ENCODE data around the gene DMKN.

The DMKN gene

DNA sequence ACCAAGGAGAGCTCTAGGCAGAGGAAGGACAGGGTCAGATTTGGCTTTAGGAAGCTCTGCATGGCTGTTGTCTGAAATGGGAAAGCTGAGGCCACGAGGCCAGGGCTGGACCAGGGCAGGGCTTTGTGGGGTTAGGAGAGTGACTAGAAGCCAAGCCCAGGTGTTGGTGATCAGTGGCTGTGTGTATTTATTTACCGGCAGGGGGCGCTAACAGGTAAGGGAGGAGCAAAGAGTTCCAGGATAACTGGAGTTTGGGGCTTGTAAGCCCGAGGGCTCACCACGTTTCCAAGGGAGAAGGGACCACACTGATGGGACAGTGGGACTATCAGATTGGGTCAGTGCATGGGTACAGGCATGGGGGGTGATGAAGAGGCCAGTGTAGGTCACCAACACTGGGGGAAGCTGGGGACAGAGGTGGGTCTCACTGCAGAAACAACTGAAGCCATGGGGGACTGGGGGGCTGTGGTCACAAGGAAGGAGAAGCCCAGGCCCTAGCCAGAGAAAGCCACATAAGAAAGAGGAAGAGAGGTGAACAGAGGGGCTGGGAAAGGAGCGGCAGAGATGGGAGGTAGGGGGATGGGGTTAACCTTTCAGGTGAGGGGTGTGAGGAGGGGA lies 35.8 kb upstream of the DMKN start:
- peak; percentile 79 for DNase-seq (ENCODE audit: low read depth)

GRCh38 chr19:35546532-35546931 lies 33.1 kb upstream of the DMKN start:
- DNase-seq (ENCODE audit: low read depth), result no peak

DNA sequence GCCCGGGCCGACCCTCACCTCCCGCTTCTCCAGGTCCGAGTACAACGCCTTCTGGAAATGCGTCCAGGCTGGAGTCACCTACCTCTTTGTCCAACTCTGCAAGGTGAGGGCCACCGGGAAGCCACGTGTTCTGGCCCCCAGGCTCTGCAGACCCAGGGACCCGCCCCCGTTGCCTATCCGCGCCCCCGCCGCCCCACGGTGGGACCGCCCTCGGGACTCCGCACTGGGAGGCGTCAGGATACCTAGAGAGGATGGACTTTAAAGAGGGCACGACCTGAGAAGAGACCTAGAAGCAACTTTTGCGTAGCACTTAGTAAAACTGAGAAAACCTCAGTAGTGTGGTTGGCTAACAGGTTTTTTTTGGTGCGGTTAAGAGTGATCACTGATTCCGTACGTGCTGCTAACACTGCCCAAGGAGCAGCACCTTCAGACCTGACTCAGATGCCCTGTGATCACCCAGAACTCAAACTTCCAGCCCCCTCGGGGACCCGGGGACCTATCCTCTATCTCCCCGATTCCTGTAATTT lies 32.5 kb upstream of the DMKN start:
- peak; percentile 64 for DNase-seq (ENCODE audit: low read depth)

- peak; percentile 88 for DNase-seq (ENCODE audit: low read depth)
Observed at GRCh38 chr19:35545001-35545854, 31.8 kb upstream of the DMKN start, which contains the start of gene TMEM147. TSS of gene TMEM147 (plus strand) at chr19:35545626. CDS start at chr19:35545740, 114 bp downstream.

DNA sequence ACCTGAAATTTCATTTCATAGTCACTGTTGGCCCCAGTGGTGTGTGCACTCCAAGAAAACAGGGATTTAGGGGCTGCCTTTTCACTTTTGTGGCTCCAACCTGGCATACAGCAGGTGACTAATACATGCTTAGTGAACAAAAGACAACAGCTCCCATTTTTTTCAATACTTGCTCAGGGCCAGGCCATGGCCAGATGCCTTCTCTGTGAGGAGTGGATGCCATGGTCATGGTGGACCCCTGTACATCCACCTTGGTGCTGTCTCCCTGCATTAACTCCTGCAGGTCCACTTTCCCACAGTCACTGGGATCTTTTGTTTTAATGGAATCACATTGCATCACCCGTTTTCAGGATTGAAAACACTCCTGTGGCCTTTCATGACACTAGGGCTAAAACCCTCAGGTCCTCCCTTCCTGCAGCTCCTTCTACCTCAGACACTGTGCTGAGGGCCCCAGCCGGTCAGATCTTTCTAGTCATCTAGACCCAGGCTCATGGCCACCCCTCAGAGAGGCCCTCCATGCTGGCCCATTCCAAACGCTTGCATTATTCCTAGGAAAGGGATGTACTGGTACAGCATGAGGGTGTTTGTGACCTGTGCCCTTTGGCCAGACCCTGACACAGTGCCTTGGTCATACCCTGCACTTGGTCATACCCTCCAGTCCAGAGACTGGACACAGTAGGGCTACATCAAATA lies 30.8 kb upstream of the DMKN start:
- DNase-seq (ENCODE audit: low read depth), result no peak

DNA sequence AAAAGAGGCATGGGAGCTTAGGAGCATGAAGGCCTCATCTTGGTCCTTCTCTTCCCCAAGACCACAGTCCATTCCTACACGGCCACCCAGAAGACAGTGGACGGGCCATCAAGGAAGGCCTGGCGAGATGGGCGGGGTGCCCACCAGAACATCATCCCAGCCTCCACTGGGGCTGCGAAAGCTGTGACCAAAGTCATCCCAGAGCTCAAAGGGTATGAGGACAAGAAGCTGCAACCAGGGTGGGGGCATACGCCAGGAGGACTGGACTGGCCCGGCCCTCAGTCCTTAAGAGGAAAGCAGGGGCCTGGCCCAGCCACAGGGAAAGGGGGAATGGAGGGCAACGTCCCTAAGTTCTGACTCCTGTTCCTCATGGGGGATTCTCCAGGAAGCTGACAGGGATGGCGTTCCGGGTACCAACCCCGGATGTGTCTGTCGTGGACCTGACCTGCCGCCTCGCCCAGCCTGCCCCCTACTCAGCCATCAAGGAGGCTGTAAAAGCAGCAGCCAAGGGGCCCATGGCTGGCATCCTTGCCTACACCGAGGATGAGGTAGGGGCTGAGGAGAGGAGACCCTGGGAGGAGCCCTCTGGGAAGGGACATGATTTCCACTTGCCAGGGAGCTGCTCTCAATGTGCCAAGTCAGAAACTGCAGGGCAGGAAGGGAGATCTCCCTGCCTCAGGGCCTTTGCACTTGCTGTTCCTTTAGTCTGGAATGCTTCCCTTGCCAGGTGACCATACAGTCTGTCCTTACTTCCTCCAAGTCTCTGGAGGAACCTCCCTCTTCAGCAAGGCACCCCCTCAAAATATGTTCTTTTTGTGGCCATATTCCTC lies 30.0 kb upstream of the DMKN start:
- no peak for DNase-seq (ENCODE audit: low read depth)

DNA sequence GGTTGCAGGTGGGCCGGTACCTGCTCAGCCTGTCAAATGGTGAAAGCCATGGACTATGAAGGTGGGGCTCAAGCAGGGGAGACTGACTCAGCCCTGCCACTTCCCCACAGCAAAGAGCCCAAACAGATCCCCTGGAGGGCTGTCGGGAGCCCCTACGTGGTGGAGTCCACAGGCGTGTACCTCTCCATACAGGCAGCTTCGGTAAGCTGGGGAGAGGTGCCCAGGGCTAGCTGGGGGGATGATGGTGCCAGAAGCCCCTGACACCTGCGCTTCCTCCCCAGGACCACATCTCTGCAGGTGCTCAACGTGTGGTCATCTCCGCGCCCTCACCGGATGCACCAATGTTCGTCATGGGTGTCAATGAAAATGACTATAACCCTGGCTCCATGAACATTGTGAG lies 28.8 kb upstream of the DMKN start:
- no peak for DNase-seq (ENCODE audit: low read depth)

- no peak for DNase-seq (ENCODE audit: low read depth)
Observed at GRCh38 chr19:35540356-35540927, 27.0 kb upstream of the DMKN start.

- no peak for DNase-seq (ENCODE audit: low read depth)
Observed at GRCh38 chr19:35539850-35540249, 26.4 kb upstream of the DMKN start.

DNA sequence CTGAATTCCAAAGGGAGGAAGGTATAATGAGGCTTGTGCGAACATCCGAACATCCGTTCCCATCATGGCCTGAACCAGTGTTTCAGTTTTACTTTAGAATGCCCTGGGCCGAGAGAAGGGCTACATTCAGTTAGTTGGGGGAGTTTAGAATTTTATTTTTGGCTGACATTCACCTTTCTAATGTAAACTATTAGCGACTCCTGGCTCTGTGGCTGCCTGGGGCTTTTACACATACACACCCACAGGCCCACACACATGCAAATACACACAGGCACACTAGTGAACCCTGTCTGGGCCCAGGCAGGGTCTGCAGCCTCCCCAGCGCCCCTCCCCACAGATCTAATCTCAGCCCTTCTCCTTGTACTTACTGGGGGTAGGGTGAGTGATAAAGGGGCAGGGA lies 25.9 kb upstream of the DMKN start:
- no peak for DNase-seq (ENCODE audit: low read depth)

DNA sequence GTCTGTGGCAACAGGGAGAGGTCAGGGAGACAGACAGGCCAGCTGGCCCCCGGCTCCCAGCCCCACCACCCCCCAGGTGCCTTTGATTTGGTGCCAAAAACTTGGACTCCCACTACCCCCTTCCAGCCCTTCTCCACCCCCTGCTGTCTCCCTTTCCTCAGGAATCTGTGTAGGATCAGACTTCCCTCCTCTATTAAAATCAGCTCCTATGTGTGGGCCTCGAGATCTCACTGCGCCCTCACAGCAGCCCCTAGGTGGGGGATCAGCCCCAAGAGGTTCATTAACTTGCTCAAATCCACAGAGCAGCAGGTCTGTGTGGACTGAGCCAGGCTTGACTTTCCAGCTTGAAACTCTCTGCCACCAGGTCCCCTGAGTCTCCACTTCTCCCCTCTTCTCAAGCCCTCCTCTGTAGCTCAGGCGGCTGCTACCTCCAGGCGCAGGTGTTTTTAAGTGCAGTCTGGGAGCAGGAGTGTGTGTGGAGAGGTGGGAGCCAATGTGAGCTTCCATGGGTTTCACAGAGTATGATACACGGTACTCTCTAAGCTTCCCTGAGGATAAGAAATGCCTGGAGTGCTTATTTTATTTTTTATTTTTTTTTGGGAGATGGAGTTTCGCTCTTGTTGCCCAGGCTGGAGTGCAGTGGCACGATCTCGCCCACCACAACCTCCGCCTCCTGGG lies 21.5 kb upstream of the DMKN start:
- DNase-seq (ENCODE audit: low read depth), result no peak

DNA sequence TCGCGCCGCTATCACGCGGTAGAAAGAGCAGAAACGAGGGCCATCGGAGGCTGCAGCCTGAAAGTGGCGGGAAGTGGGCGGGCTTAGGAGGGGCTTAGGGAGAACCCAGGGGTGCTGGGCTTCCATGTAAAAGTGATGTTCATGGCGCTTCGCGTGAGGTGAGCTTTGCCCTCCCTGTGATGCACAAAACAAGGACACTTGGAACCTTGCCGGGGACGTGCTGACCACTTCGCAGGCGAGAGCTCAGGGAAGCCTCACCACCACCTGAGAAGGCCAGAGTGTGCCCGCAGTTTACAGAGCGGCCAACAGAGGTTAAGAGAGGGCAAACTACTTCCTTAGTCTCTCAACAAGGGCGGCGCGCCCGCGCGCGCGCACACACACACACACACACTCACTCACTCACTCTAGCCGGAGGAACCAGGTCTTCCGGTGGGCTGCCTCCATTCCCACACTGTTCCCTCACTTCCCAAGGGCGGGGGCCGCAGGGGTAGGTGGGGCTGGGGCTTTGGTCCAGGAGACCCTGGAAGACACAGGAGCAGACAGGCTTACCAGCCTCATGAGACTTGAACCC lies 20.5 kb upstream of the DMKN start:
- DNase-seq (ENCODE audit: low read depth), result peak; percentile 38

- DNase-seq (ENCODE audit: low read depth), result no peak
Observed at GRCh38 chr19:35533201-35533821, 19.9 kb upstream of the DMKN start, which contains the start of gene GAPDHS. TSS of gene GAPDHS (plus strand) at chr19:35533456. CDS start at chr19:35533528, 72 bp downstream.

GRCh38 chr19:35531291-35531690 lies 17.8 kb upstream of the DMKN start:
- DNase-seq (ENCODE audit: low read depth), result no peak

- no peak for DNase-seq (ENCODE audit: low read depth)
Observed at GRCh38 chr19:35529241-35530218, 16.1 kb upstream of the DMKN start.

DNA sequence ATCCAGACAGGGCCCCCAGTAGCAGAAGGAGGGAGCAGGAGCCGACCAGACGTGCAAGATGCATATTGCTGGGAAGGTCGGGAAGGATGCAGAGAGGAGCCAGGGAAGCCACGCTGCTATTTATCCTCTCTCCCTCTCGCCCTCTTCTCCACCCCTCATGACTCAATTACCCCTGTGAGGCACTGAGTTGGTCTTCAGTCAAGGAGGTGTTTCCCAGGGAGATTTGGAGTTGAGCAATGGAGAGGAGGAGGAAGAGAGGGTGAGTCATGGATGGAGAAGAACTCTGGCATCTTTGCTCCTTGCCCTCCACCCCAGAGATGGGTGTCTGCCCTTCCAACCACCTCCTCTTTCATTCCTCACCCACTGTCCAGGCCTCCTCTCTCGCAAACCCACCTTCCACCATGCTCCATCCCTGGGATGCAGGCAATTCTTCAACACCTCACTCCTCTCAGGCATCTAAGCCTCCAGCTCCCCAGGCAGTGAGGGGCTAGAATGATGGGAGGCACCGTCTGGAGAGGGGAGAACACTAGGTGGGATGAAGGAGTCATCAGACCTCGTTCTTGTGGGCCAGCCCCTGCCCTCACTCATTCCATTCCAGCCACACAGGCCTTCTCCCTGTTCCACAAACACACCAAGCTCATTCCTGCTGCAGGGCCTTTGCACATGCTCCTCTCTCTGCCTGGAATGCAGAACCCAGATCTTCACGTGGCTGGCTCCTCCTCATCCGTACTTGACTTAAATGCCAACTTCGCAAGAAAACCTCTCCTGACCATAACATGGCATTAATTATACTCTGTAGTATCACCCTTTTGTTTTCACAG lies 15.0 kb upstream of the DMKN start, which contains the start of gene SBSN:
Gene SBSN, minus strand, starts transcription at position 94 of the 821 bp plus-strand sequence. Its CDS starts 30 bp downstream, at position 64.
- DNase-seq (ENCODE audit: low read depth), result peak; percentile 80

- no peak for DNase-seq (ENCODE audit: low read depth)
Observed at GRCh38 chr19:35525873-35526272, 12.4 kb upstream of the DMKN start.
